Pancreas (tissue), 10 donors: ENCODE results near the gene SHC1. TPM values are rescaled to one million over a fixed set of nuclear protein-coding genes. Genes with fewer than 3 reads are reported as not detected.

Experiments
- ATAC-seq, 4 donors: fragments of 200-7000 bp; cut with Tn5 transposase; one replicate each; pipeline versions ENCODE4 v1.8.0 to v1.9.1; 2020; ENCODE audit warnings: mild to moderate bottlenecking in 4 of 4, moderate library complexity in 4 of 4
- DNase-seq, 6 donors: peaks; one replicate each; pipeline ENCODE4 v3.0.0-alpha.2; 2020
- FAIRE-seq: peaks from 2 replicates; lab custom pipeline; 2012; peaks lifted over from hg19 to GRCh38; lab: Jason Lieb, UNC
- H3K27ac ChIP-seq, 4 donors: fragments of 200-600 bp; sonication (generic); 1 replicate in 3 of 4; 2 replicates in 1 of 4; pipeline versions ENCODE4 v1.5.0 to v1.8.0; 2020
- H3K27me3 ChIP-seq, 4 donors: fragments of 200-600 bp; one replicate each; pipeline ENCODE4 v1.8.0; 2021
- H3K36me3 ChIP-seq, 3 donors: fragments of 200-600 bp; sonication (generic) in 1 of 3; one replicate each; pipeline versions ENCODE4 v1.5.0 to v1.8.0; 2020 to 2021
- H3K4me1 ChIP-seq, 3 donors: fragments of 200-600 bp; one replicate each; pipeline ENCODE4 v1.8.0; 2021
- H3K4me3 ChIP-seq, 4 donors: fragments of 200-600 bp; sonication (generic) in 2 of 4; one replicate each; pipeline versions ENCODE4 v1.5.0 to v1.8.0; 2020 to 2021
- H3K9me3 ChIP-seq, 4 donors: fragments of 200-600 bp; one replicate each; pipeline ENCODE4 v1.8.0; 2021
- WGBS, 2 donors: extraction: QIAGEN DNeasy Blood & Tissue Kit; methylation state at CpG; one replicate each; pipeline ENCODE4 v1.1.7; 2013; 5-methylcytosine and 5-hydroxymethylcytosine counted together
- intact Hi-C, 3 donors: fragments of 100-400 bp; cut with DNase I; formaldehyde crosslinking; loops; one replicate each; pipeline versions ENCODE4 v1.11.1 to v1.14.2; 2022
- microRNA-seq, 2 donors: library from miRNA; unstranded; fragments of <30 nt; microRNA quantifications; one replicate each; pipeline versions ENCODE4 to v1.1.0, GENCODE V29; 2019 to 2020
- polyA plus RNA-seq, 2 donors: library from polyadenylated mRNA; stranded (reverse); fragments of 200-250 nt; gene quantifications; one replicate each; pipeline ENCODE4 v1.2.3, GENCODE V29; 2013
- total RNA-seq, 6 donors: library from RNA; stranded (reverse); fragmentation: NEBNext Ultra II Directional in 4 of 6; extraction: Animal tissue kit (Norgen Biotek cat#: 25700) in 4 of 6; gene quantifications; one replicate each; pipeline versions ENCODE4 v1.2.1 to v1.2.4, GENCODE V29; 2021 to 2023
- TF ChIP-seq, protein P1 (sequence below), 4 donors: fragments of 200-600 bp; sonication (generic) in 3 of 4; IDR thresholded peaks; one replicate each; pipeline versions ENCODE4 v1.5.0 to v1.8.0; 2021; ENCODE audit warnings: antibody characterized with exemption in 4 of 4
- donor health status: healthy with polysubstance abuse.
- donor health status: DM: no; HTN: no; CAD: no; lungs with moderate emphysema.
- donor health status: DM: no; HTN: no; CAD: no.
- donor health status: control.
- donor health status: control.
- donor health status: Bipolar disorder and iron deficiency.
- donor health status: DM: yes; HTN: yes; CAD: no.
- donor health status: DM: no; HTN: no; CAD: no.
- donor health status: DM: no; HTN: no; CAD: no.
- donor health status: DM: yes; HTN: yes; CAD: no.

Gene SHC1
- total and polyA plus RNA-seq, 8 donors = 32.3 to 53.4 (median 40.7) TPM

DNA sequence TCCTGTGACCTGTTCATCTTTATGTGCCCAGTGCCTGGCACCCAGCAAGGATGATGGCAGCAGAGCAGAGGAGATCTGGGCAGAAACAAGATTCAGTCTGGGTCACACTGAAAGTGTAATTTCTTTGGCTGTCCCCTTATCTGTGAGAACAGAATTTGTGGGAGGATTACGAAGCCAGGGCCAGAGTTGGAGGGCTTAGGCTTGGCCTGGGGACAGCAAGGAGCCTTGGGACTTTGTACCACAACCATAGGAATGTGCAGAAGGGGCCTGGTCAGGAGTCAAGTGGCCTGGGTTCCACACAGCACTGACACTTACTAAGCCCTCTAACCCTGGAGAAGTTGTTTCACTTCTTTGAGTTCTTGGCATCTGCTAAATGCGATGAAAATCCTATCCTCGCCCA is 46.9 kb downstream of the SHC1 start:
- WGBS, 2 donors = 94 to 95% methylated on average over 3 of the region's 3 CpGs

GRCh38 chr1:154913273-154913672 is 57.3 kb downstream of the SHC1 start:
- no peaks in the 10 kb centered on the region for H3K36me3 ChIP-seq
- TF ChIP-seq, protein P1, sequence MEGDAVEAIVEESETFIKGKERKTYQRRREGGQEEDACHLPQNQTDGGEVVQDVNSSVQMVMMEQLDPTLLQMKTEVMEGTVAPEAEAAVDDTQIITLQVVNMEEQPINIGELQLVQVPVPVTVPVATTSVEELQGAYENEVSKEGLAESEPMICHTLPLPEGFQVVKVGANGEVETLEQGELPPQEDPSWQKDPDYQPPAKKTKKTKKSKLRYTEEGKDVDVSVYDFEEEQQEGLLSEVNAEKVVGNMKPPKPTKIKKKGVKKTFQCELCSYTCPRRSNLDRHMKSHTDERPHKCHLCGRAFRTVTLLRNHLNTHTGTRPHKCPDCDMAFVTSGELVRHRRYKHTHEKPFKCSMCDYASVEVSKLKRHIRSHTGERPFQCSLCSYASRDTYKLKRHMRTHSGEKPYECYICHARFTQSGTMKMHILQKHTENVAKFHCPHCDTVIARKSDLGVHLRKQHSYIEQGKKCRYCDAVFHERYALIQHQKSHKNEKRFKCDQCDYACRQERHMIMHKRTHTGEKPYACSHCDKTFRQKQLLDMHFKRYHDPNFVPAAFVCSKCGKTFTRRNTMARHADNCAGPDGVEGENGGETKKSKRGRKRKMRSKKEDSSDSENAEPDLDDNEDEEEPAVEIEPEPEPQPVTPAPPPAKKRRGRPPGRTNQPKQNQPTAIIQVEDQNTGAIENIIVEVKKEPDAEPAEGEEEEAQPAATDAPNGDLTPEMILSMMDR (IDR thresholded peaks at IDR 0.05) = no peak
- ATAC-seq = no peak
- DNase-seq = no peak
- intact Hi-C loops = no loop called here
- H3K27me3 ChIP-seq = no peaks in the 10 kb centered on the region
- no peaks in the 10 kb centered on the region for H3K9me3 ChIP-seq
- no peak overlapping the region for H3K27ac ChIP-seq
- H3K4me1 ChIP-seq = no peaks in the 10 kb centered on the region
- no peak overlapping the region for H3K4me3 ChIP-seq
- no peak for FAIRE-seq
- WGBS, 2 donors = 76 to 86% methylated on average over 3 of the region's 3 CpGs

More for the DNA sequence above, 46.9 kb downstream of the SHC1 start:
- FAIRE-seq = no peak
- Histone ChIP-seq H3K27ac (no peak overlapping the region), H3K4me3 (no peak overlapping the region), H3K9me3 (no peaks in the 10 kb centered on the region), H3K27me3 (no peaks in the 10 kb centered on the region), H3K36me3 (peaks cover 0 to 27% (median 8%) of the 10 kb centered on the region in 3 donors), H3K4me1 (no peaks in the 10 kb centered on the region)
- ATAC-seq = no peak
- intact Hi-C loops = no loop called here
- DNase-seq = no peak
- TF ChIP-seq, protein P1 (IDR thresholded peaks at IDR 0.05) = no peak

GRCh38 chr1:154912755-154913154 is 57.8 kb downstream of the SHC1 start:
- intact Hi-C loops = no loop called here
- Histone ChIP-seq H3K4me3 (no peak overlapping the region), H3K27ac (no peak overlapping the region), H3K27me3 (no peaks in the 10 kb centered on the region), H3K4me1 (no peaks in the 10 kb centered on the region), H3K36me3 (no peaks in the 10 kb centered on the region), H3K9me3 (no peaks in the 10 kb centered on the region)
- DNase-seq (no peak), ATAC-seq (no peak), FAIRE-seq (no peak)
- WGBS, 2 donors = 80 to 84% methylated on average over 2 of the region's 2 CpGs
- TF ChIP-seq, protein P1 (IDR thresholded peaks at IDR 0.05) = no peak

Small RNA genes within 50 kb of the gene (microRNA-seq; reads per million reads assigned to microRNA genes)
- 0 to 0.29 reads per million in 2 donors for gene MIR4258

Other genes starting within 250 kb of the SHC1 start
- 1 to 10 TPM in 1 of 6 donors, under 1 TPM in 5; 0.23 to 1.0 (median 0.36) TPM for gene KCNN3, start 100.5 kb downstream of the SHC1 start, total RNA-seq
- gene KCNN3, start 100.5 kb downstream of the SHC1 start, polyA plus RNA-seq = under 1 TPM; 0.11 to 0.35 TPM
- 10 to 100 TPM; 12.4 to 23.3 (median 16.8) TPM for gene PMVK, start 34.0 kb downstream of the SHC1 start, total RNA-seq
- 10 to 100 TPM; 15.9 to 32.4 TPM for gene PMVK, start 34.0 kb downstream of the SHC1 start, polyA plus RNA-seq
- gene PBXIP1, start 14.6 kb downstream of the SHC1 start, total RNA-seq = 10 to 100 TPM; 15.6 to 53.1 (median 24.9) TPM
- gene PBXIP1, start 14.6 kb downstream of the SHC1 start, polyA plus RNA-seq = 10 to 100 TPM; 29.5 to 45.4 TPM
- gene PYGO2, start 9.0 kb downstream of the SHC1 start, total RNA-seq = 10 to 100 TPM in 3 of 6 donors, 1 to 10 TPM in 3; 8.1 to 18.3 (median 9.9) TPM
- 10 to 100 TPM; 13.3 to 19.5 TPM for gene PYGO2, start 9.0 kb downstream of the SHC1 start, polyA plus RNA-seq
- 10 to 100 TPM in 3 of 6 donors, 1 to 10 TPM in 3; 6.7 to 12.0 (median 10.2) TPM for gene CKS1B, start 3.9 kb upstream of the SHC1 start, total RNA-seq
- gene CKS1B, start 3.9 kb upstream of the SHC1 start, polyA plus RNA-seq = 10 to 100 TPM in 1 of 2 donors, 1 to 10 TPM in 1; 6.7 to 19.5 TPM
- 10 to 100 TPM in 4 of 6 donors, 1 to 10 TPM in 2; 8.3 to 14.1 (median 11.9) TPM for gene FLAD1, start 12.6 kb upstream of the SHC1 start, total RNA-seq
- gene FLAD1, start 12.6 kb upstream of the SHC1 start, polyA plus RNA-seq = 10 to 100 TPM; 22.6 to 28.6 TPM
- under 1 TPM in 1 of 6 donors, not detected in 5; 0.29 TPM for gene LENEP, start 22.8 kb upstream of the SHC1 start, total RNA-seq
- not detected for gene LENEP, start 22.8 kb upstream of the SHC1 start, polyA plus RNA-seq
- gene ZBTB7B, start 32.1 kb upstream of the SHC1 start, total RNA-seq = 10 to 100 TPM; 24.5 to 38.4 (median 37.2) TPM
- 10 to 100 TPM; 19.8 to 31.8 TPM for gene ZBTB7B, start 32.1 kb upstream of the SHC1 start, polyA plus RNA-seq
- gene DCST2, start 63.0 kb upstream of the SHC1 start, total RNA-seq = under 1 TPM; 0.12 to 0.94 (median 0.22) TPM
- gene DCST2, start 63.0 kb upstream of the SHC1 start, polyA plus RNA-seq = 1 to 10 TPM; 3.9 to 5.1 TPM
- gene DCST1, start 63.1 kb upstream of the SHC1 start, total RNA-seq = under 1 TPM in 1 of 6 donors, not detected in 5; 0.14 TPM
- not detected for gene DCST1, start 63.1 kb upstream of the SHC1 start, polyA plus RNA-seq
- gene ADAM15, start 80.6 kb upstream of the SHC1 start, total RNA-seq = 10 to 100 TPM; 23.7 to 37.6 (median 33.2) TPM
- gene ADAM15, start 80.6 kb upstream of the SHC1 start, polyA plus RNA-seq = 100 to 1,000 TPM; 114 to 125 TPM
- 1 to 10 TPM; 2.1 to 5.6 (median 3.1) TPM for gene EFNA4, start 93.0 kb upstream of the SHC1 start, total RNA-seq
- 1 to 10 TPM; 6.0 to 6.2 TPM for gene EFNA4, start 93.0 kb upstream of the SHC1 start, polyA plus RNA-seq
- gene EFNA3, start 108.1 kb upstream of the SHC1 start, total RNA-seq = 1 to 10 TPM in 2 of 6 donors, under 1 TPM in 4; 0.52 to 1.2 (median 0.70) TPM
- under 1 TPM; 0.72 to 0.99 TPM for gene EFNA3, start 108.1 kb upstream of the SHC1 start, polyA plus RNA-seq
- gene EFNA1, start 157.1 kb upstream of the SHC1 start, total RNA-seq = 10 to 100 TPM; 19.5 to 45.9 (median 30.4) TPM
- 10 to 100 TPM; 47.9 to 91.7 TPM for gene EFNA1, start 157.1 kb upstream of the SHC1 start, polyA plus RNA-seq
- 10 to 100 TPM; 18.7 to 33.3 (median 26.2) TPM for gene SLC50A1, start 165.1 kb upstream of the SHC1 start, total RNA-seq
- 10 to 100 TPM; 32.8 to 33.0 TPM for gene SLC50A1, start 165.1 kb upstream of the SHC1 start, polyA plus RNA-seq
- gene DPM3, start 169.8 kb upstream of the SHC1 start, total RNA-seq = 10 to 100 TPM; 39.4 to 46.5 (median 42.3) TPM
- 100 to 1,000 TPM; 211 to 227 TPM for gene DPM3, start 169.8 kb upstream of the SHC1 start, polyA plus RNA-seq
- gene KRTCAP2, start 202.6 kb upstream of the SHC1 start, total RNA-seq = 100 to 1,000 TPM in 4 of 6 donors, 10 to 100 TPM in 2; 91.8 to 119 (median 102) TPM
- gene KRTCAP2, start 202.6 kb upstream of the SHC1 start, polyA plus RNA-seq = 100 to 1,000 TPM; 182 to 238 TPM
- gene TRIM46, start 203.1 kb upstream of the SHC1 start, total RNA-seq = under 1 TPM; 0.19 to 0.59 (median 0.33) TPM
- gene TRIM46, start 203.1 kb upstream of the SHC1 start, polyA plus RNA-seq = 1 to 10 TPM; 1.2 to 4.1 TPM
- 10 to 100 TPM in 5 of 6 donors, 1 to 10 TPM in 1; 9.9 to 31.1 (median 14.6) TPM for gene THBS3, start 237.2 kb upstream of the SHC1 start, total RNA-seq
- 10 to 100 TPM; 69.1 to 78.6 TPM for gene THBS3, start 237.2 kb upstream of the SHC1 start, polyA plus RNA-seq
- gene MTX1, start 237.9 kb upstream of the SHC1 start, total RNA-seq = 10 to 100 TPM; 10.7 to 18.4 (median 15.7) TPM
- 10 to 100 TPM; 34.3 to 36.8 TPM for gene MTX1, start 237.9 kb upstream of the SHC1 start, polyA plus RNA-seq